COR-L47 (cell line): ENCODE results near the gene CITED4.
"Not testable (repeated sequence)": the region's sequence is repeated elsewhere in the genome, so short reads cannot be mapped to it uniquely, and the experiment has no call there.

Experiments used
- DNase-seq: peaks from one replicate; lab custom pipeline; 2025; lab: John Stamatoyannopoulos, UW

CITED4 gene, protein sequence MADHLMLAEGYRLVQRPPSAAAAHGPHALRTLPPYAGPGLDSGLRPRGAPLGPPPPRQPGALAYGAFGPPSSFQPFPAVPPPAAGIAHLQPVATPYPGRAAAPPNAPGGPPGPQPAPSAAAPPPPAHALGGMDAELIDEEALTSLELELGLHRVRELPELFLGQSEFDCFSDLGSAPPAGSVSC

GRCh38 chr1:40862008-40862863 is at the start of gene CITED4:
Gene CITED4, minus strand, starts transcription at chr1:40862363. Its CDS starts 236 bp downstream, at chr1:40862127.
- peak; percentile 83 for DNase-seq

GRCh38 chr1:40911105-40911504 is 48.9 kb upstream of the CITED4 start:
- no peak for DNase-seq

DNA sequence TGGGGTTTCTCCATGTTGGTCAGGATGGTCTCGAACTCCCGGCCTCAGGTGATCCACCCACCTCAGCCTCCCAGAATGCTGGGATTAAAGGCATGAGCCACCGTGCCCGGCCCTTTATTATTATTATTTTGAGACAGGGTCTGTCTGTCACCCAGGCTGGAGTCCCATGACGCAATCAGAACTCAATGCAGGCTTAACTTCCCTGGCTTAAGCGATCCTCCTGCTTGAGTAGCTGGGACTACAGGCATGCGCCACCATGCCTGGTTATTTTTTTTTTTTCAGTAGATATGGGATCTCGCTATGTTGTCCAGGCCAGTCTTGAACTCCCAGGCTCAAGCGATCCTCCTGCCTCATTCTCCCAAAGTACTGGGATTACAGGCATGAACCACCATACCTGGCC is 47.1 kb upstream of the CITED4 start:
- DNase-seq, result no peak

DNA sequence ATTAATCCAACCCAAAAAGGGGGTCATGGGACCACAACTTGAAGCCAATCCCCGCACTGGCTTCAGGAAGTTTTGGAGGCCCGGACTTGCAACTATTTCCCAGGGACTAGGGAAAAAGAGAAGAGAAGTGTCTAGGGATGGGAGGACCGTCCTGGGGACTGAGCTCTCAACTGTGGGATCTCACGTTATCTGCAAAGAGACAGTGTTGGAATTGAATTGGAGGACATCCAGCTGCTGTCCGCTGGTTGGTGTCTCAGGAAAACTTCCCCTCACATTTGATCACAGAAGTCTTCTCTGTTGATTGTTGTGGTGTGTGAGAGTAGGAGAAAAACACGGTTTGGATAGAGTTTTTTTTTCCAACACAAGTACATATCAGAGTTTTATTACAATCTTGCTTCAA is 46.2 kb upstream of the CITED4 start:
- DNase-seq, result no peak

DNA sequence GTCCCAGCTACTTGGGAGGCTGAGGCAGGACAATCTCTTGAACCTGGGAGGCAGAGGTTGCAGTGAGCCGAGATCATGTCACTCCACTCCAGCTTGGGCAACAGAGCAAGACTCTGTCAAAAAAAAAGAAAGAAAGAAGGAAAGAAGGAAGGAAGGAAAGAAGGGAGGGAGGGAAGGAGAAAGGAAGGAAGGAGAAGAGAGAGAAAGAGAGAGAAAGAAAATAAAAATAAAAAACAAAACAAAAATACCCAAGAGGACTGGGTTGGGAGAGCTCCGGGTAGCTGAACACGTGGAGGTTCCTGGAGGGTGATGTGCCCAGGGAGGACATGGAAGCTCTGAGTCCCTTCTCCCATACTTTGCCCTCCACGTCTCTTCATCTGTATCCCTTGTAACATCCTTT is 45.7 kb upstream of the CITED4 start:
- no peak for DNase-seq

GRCh38 chr1:40906781-40907400 is 44.7 kb upstream of the CITED4 start:
- DNase-seq, result no peak

- DNase-seq, result no peak
These were observed 42.9 kb upstream of the CITED4 start for GRCh38 chr1:40905061-40905460.

DNA sequence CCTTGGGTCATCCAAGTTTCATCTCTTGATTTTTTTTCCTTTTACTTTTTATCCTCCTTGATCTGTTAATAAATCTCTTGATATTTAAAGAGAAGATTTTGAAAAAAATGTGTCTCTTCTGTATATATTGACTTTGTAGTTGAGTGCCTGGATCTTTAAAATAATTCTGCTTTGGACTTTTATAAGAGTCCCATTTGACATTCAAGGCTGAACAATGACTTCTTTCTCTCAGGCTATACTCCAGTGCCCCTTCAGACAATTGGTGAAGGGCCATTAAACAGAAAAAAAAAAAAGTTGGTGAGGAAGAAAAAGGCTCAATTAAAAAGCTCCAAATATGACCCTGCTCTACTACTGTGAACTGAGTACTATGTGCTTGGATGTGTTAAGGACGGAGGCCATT is 40.9 kb upstream of the CITED4 start:
- no peak for DNase-seq

DNA sequence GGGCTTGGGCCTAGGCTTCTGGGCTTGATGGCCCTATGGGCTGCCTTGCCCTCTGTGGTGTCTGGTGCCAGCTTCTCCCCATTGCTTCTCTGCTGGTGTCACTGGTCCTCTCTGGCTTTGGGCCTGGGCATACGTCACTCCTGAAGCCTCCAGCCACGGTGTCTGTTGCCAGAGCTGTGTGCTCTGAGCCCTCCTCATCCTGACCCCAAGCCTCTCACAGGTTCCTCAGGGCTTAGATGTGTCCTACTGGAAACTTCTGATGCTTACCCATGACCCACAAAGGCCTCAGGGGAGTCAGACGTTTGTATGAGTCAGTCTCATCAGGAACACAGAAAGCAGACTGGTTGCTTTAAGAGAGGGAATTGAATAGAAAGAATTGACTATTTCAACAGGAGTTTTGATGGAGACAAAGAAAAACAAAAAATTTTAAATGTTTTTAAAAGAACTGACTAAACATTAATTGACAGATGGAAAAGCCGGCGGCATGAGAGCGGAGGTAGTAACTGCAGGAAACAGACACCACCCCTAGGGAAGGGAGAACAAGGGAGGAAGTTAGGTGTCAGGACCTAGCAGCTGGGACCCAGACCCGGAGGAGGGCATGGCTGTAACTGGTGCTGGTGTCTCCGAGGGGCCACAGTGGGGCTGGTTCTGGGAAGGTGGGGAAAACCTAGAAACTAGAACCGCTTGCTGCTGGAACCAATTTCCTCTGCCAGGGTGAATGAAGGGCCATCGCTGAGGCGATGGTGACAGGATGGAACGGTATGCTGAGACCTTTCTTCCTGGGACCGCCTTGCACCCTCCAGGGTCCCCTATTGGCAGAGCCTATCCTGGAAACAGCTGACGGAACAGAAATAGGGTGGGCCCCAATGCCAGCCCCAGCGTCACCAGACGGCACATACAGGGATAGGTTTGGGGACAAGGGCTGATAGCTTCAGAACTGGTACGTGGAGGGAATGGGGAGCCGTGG is 40.0 kb upstream of the CITED4 start:
- no peak for DNase-seq

DNA sequence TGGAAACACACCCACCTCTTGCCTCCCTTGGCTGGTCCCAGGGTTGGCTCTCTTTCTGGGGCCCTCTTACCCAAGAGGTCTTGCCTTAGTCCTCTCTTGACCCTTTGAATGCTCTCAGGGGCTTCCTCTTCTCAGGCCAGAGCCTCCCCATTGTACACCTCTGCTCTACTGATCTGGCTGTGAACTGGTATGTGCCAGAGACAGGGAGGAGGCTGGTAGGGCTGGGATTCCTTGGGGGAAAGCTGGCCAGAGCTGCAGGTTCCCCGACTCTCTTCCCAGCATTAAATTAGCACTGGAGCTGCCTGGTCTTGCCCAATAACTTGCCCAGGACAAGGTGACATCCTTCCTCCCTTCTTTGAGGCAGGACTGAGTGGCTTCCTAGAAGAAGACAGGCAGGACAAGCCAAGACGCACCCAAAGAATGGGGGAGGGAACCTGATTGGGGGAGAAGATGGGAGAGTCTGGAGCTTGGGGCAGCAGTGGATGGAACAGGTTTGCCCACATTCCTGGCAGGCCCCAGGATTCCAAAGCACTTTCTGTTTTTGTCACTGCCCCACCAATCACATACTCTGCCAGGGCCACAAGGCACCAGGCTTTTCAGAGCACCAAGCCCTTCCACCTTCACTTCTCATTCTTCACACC is 37.2 kb upstream of the CITED4 start:
- no peak for DNase-seq

DNA sequence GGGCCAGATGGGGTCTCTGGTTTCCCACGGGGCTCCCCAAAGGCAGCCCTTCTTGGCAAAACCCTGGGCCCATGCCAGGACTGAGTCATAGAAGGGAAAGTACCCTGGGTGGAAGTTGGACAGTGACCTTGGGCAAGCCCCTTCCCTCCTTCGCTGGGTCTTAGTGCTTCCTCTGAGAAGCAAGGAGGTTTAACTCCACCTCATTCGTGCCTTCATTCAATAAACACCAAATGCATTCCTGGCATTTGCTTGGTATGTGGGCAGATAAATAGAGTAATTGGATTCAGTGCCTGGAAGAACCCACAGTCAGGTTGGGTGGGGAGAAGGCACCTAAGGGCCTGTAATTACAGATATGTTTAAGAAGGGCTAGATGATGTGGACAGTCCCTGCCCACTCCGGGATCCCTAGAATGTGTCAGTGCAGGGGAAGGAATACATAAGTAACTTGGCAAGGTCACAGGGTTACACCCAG is 36.3 kb upstream of the CITED4 start:
- no peak for DNase-seq

- DNase-seq, result no peak
These were observed 35.4 kb upstream of the CITED4 start for GRCh38 chr1:40897513-40897912.

DNA sequence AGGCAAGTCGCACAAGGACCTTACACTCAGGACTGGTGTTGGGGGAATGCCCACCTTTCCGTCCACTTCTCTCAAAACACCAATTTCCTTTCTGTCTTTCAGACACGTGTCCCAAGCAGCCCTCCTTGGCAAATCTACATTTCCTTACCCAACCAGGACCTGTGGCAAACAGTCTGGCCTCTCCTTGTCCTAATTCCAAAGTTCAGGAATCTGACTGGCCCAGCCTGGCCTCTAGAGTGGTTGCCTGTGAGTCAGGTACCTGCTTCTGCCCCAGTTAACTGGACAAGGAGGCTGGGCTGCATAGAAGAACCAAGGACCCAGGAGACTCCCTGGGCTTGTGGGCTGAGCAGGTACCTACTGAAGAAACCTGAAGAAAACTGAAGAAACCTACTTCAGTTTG is 34.3 kb upstream of the CITED4 start:
- DNase-seq, result no peak

GRCh38 chr1:40895601-40896000 is 33.4 kb upstream of the CITED4 start:
- DNase-seq, result no peak

DNA sequence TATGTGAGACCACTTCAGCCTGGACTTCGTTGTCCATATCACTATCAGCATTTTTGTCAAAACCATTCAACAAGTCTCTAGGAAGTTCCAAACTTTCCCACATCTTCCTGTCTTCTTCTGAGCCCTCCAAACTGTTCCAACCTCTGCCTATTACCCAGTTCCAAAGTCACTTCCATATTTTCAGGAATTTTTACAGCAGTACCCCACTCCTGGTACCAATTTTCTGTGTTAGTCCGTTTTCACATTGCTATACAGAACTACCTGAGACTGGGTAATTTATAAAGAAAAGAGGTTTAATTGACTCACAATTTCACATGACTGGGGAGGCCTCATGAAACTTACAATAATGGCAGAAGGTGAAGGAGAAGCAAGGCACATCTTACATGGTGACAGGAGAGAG is 32.7 kb upstream of the CITED4 start:
- not testable (repeated sequence) for DNase-seq

DNA sequence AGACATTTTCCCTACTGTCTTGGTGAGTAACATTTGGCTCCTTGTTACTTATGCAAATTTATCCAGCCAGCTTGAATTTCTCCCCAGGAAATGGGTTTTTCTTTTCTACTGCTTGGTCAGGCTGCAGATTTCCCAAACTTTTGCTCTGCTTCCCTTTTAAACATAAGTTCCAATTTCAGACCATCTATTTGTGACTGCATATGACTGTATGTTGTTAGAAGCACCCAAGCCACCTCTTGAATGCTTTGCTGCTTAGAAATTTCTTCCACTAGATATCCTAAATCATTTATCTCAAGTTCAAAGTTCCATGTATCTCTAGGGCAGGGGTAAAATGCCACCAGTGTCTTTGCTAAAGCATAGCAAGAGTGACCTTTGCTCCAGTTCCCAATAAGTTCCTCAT is 32.3 kb upstream of the CITED4 start:
- no peak for DNase-seq

DNA sequence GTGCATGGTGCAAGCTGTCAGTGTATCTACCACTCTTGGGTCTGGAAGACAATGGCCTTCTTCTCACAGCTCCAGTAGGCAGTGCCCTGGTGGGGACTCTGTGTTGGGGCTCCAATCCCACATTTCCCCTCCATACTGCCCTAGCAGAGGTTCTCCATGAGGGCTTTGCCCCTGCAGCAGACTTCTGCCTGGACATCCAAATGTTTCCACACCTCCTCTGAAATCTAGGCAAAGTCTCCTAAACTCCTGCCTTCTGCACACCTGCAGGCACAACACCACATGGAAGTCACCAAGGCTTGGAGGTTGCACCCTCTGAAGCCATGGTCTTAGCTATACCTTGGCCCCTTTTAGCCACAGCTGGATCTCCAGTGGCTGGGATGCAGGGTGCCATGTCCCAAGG is 31.8 kb upstream of the CITED4 start:
- no peak for DNase-seq

GRCh38 chr1:40892354-40892753 is 30.2 kb upstream of the CITED4 start:
- no peak for DNase-seq

- no peak for DNase-seq
These were observed 28.6 kb upstream of the CITED4 start for GRCh38 chr1:40890771-40891170.

DNA sequence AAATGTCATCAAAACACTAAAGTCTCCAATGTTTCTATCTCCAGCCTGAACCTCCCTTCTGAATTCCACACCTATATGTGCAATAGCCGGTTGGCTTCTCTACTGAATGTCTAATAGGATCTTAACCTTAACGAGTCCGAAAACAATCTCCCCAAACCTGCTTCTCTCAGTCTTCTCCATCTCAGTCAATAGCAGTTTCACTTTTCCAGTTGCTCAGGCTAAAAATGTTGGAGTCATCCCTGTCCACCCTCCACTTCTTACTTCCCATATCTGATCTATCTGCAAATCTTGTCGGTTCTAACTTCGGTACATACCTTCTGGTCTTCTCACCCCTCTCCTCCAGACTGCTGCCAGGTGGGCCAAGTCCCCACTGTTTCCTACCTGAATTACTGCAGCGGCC is 25.5 kb upstream of the CITED4 start:
- no peak for DNase-seq

DNA sequence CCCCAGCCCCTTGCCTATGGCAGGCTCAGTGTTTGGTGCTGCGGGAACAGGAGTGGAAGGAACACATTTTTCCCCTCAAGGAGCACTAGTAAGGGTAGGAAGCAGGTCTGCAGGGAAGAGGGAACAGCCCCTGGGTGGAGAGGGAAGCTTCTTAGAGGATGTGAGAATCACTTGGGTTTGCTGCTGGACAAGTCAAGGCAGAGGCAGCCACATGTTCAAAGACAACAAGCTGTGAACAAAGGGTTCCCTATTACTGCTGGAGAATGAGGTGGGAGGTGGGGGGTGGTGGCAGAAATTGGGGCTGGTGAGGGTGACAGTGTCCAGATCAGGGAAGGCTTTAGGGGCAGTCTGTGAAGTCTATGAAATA is 24.8 kb upstream of the CITED4 start:
- DNase-seq, result no peak
